ENCODE data around the gene ITGA2B.
"Not testable (repeated sequence)": the region's sequence is repeated elsewhere in the genome, so short reads cannot be mapped to it uniquely, and the experiment has no call there.

Gene ITGA2B

GRCh38 chr17:44394112-44394511, 4.7 kb upstream of the ITGA2B start:
- not testable (repeated sequence) for DNase-seq (ENCODE audit: low read depth in 2 of 3, low spot score in 2 of 3)

GRCh38 chr17:44390250-44390870, 911 bp upstream of the ITGA2B start:
- no peak for DNase-seq (ENCODE audit: low read depth in 2 of 3, low spot score in 2 of 3)

- no peak for DNase-seq (ENCODE audit: low read depth in 2 of 3, low spot score in 2 of 3)
These were observed 314 bp upstream of the ITGA2B start for GRCh38 chr17:44389723-44390202.

- DNase-seq (ENCODE audit: low read depth in 2 of 3, low spot score in 2 of 3), result no peak
These were observed 1.6 kb downstream of the ITGA2B start for GRCh38 chr17:44387804-44388203.

- DNase-seq (ENCODE audit: low read depth in 2 of 3, low spot score in 2 of 3), result no peak
These were observed 3.3 kb downstream of the ITGA2B start for GRCh38 chr17:44386182-44386525.

GRCh38 chr17:44385287-44386181, 3.9 kb downstream of the ITGA2B start:
- peak; percentile 68 to 82 (median 77) for DNase-seq (ENCODE audit: low read depth in 2 of 3, low spot score in 2 of 3)

GRCh38 chr17:44384823-44385286, 4.6 kb downstream of the ITGA2B start:
- DNase-seq (ENCODE audit: low read depth in 2 of 3, low spot score in 2 of 3), result no peak

GRCh38 chr17:44384281-44384822, 5.1 kb downstream of the ITGA2B start:
- no peak for DNase-seq (ENCODE audit: low read depth in 2 of 3, low spot score in 2 of 3)

- DNase-seq (ENCODE audit: low read depth in 2 of 3, low spot score in 2 of 3), result no peak
These were observed 5.6 kb downstream of the ITGA2B start for GRCh38 chr17:44383861-44384260.

GRCh38 chr17:44383363-44383762, 6.1 kb downstream of the ITGA2B start:
- no peak for DNase-seq (ENCODE audit: low read depth in 2 of 3, low spot score in 2 of 3)

GRCh38 chr17:44382917-44383316, 6.5 kb downstream of the ITGA2B start:
- DNase-seq (ENCODE audit: low read depth in 2 of 3, low spot score in 2 of 3), result no peak

GRCh38 chr17:44381810-44382305, 7.6 kb downstream of the ITGA2B start:
- DNase-seq (ENCODE audit: low read depth in 2 of 3, low spot score in 2 of 3), result no peak

GRCh38 chr17:44380767-44381166, 8.7 kb downstream of the ITGA2B start:
- DNase-seq (ENCODE audit: low read depth in 2 of 3, low spot score in 2 of 3), result no peak

GRCh38 chr17:44379887-44380286, 9.6 kb downstream of the ITGA2B start:
- DNase-seq (ENCODE audit: low read depth in 2 of 3, low spot score in 2 of 3), result no peak

GRCh38 chr17:44378171-44378705, 11.2 kb downstream of the ITGA2B start:
- no peak for DNase-seq (ENCODE audit: low read depth in 2 of 3, low spot score in 2 of 3)

- DNase-seq (ENCODE audit: low read depth in 2 of 3, low spot score in 2 of 3), result no peak
These were observed 12.7 kb downstream of the ITGA2B start for GRCh38 chr17:44376779-44377178.

- DNase-seq (ENCODE audit: low read depth in 2 of 3, low spot score in 2 of 3), result no peak
These were observed 13.3 kb downstream of the ITGA2B start for GRCh38 chr17:44376124-44376523.

GRCh38 chr17:44375196-44376017, 14.0 kb downstream of the ITGA2B start:
- no peak for DNase-seq (ENCODE audit: low read depth in 2 of 3, low spot score in 2 of 3)

- DNase-seq (ENCODE audit: low read depth in 2 of 3, low spot score in 2 of 3), result no peak
These were observed 14.9 kb downstream of the ITGA2B start for GRCh38 chr17:44374306-44375195.

GRCh38 chr17:44372036-44372435, 17.4 kb downstream of the ITGA2B start:
- DNase-seq (ENCODE audit: low read depth in 2 of 3, low spot score in 2 of 3), result no peak

All from activated CD8-positive, alpha-beta memory T cell treated with anti-CD3 and anti-CD28 coated beads for 48 hours (primary cell).